ENCODE results near the gene SIVA1.

DNA sequence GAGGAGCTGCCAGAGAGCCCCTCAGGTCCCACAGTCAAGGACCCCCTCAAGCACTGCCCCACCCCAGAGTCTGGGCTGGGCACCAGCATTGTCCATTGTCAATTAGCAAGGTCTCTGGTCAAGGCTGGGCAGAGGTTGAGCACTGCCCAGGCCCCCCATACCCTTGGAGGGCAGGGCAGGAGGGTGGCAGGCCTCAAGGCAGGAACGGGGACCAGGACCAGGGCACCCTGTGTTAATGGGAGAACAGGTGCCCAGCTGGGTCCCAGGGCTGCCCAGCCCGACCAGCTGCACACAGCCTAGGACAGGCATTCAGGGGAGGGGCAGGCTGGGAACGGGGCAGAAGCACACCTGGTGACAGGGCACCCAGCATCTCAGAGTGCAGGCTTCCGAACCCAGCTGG lies 18.4 kb downstream of the SIVA1 start:
- TF ChIP-seq CTCF (conservative IDR thresholded peaks at IDR 0.05; ENCODE audit: low read length), result no peak
- no peak for TF ChIP-seq EZH2phosphoT487 (IDR thresholded peaks at IDR 0.05; ENCODE audit: borderline replicate concordance)
